HepG2 (cell line): ENCODE measurements around the gene PTMA. TPM values are rescaled to one million over a fixed set of nuclear protein-coding genes. Genes with fewer than 3 reads are reported as not detected.

Source experiments
- E2F2 ChIP-seq: sonication (generic); formaldehyde crosslinking; IDR thresholded peaks from 2 replicates; pipeline ENCODE4 v1.4.0; 2020; ENCODE audit warnings: missing genetic modification reagents, borderline replicate concordance
- FOXA1 ChIP-seq, 2 experiments: fragments of 450-650 bp in 1 of 2; sonication (generic) in 1 of 2; formaldehyde crosslinking in 1 of 2; IDR thresholded peaks; 2 replicates each; pipeline versions ENCODE4 v1.4.0 to v1.6.1; 2016 to 2020; ENCODE audit warnings: missing genetic modification reagents in 1 of 2
- LCORL ChIP-seq, 2 experiments: fragments of 450-650 bp in 1 of 2; sonication (generic) in 1 of 2; formaldehyde crosslinking in 1 of 2; IDR thresholded peaks; 2 replicates each; pipeline versions ENCODE4 v1.5.0 to v1.6.1; 2017 to 2020; ENCODE audit warnings: antibody characterized with exemption in 1 of 2, missing genetic modification reagents in 1 of 2
- NCOA5 ChIP-seq: sonication (generic); formaldehyde crosslinking; IDR thresholded peaks from 2 replicates; pipeline ENCODE4 v1.4.0; 2020; ENCODE audit warnings: missing genetic modification reagents
- NR0B2 ChIP-seq: sonication (generic); formaldehyde crosslinking; IDR thresholded peaks from 2 replicates; pipeline ENCODE4 v1.4.0; 2020; ENCODE audit warnings: mild to moderate bottlenecking, missing genetic modification reagents
- PAF1 ChIP-seq: IDR thresholded peaks from 2 replicates; pipeline ENCODE4 v1.6.1; 2016; ENCODE audit warnings: missing genetic modification reagents, missing compliant biosample characterization
- POLR2AphosphoS5 ChIP-seq: IDR thresholded peaks from 2 replicates; pipeline ENCODE4 v1.6.1; 2012; ENCODE audit warnings: low read depth, low read length
- SIN3B ChIP-seq: fragments of 150-350 bp; IDR thresholded peaks from 2 replicates; pipeline ENCODE4 v1.6.1; 2014; ENCODE audit warnings: low read length
- SOX13 ChIP-seq, 3 experiments: fragments of 450-650 bp in 1 of 3; sonication (generic) in 1 of 3; formaldehyde crosslinking in 1 of 3; IDR thresholded peaks in 2 of 3; conservative IDR thresholded peaks in 1 of 3; 2 replicates each; pipeline versions ENCODE4 v1.5.0 to v1.6.1; 2016 to 2020; ENCODE audit warnings: antibody characterized with exemption in 1 of 3, mild to moderate bottlenecking in 1 of 3, missing compliant biosample characterization in 1 of 3, missing genetic modification reagents in 1 of 3, moderate library complexity in 1 of 3
- SRY ChIP-seq: sonication (generic); formaldehyde crosslinking; IDR thresholded peaks from 2 replicates; pipeline ENCODE4 v1.8.0; 2022; ENCODE audit warnings: mild to moderate bottlenecking, missing genetic modification reagents
- TGIF2 ChIP-seq: IDR thresholded peaks from 2 replicates; pipeline ENCODE4 v1.6.1; 2016; ENCODE audit warnings: control low read depth, missing compliant biosample characterization
- ZBTB33 ChIP-seq: sonication (generic); formaldehyde crosslinking; IDR thresholded peaks from 2 replicates; pipeline ENCODE4 v1.4.0; 2020; ENCODE audit warnings: missing genetic modification reagents
- ZFX ChIP-seq: sonication (generic); formaldehyde crosslinking; IDR thresholded peaks from 2 replicates; pipeline ENCODE4 v1.4.0; 2020; ENCODE audit warnings: mild to moderate bottlenecking, low read depth, missing genetic modification reagents, moderate library complexity
- ZNF230 ChIP-seq: sonication (generic); formaldehyde crosslinking; IDR thresholded peaks from 2 replicates; pipeline ENCODE4 v1.4.0; 2020; ENCODE audit warnings: mild to moderate bottlenecking, missing genetic modification reagents
- ZNF569 ChIP-seq: sonication (generic); formaldehyde crosslinking; IDR thresholded peaks from 2 replicates; pipeline ENCODE4 v1.5.0; 2020; ENCODE audit warnings: mild to moderate bottlenecking, missing genetic modification reagents, moderate library complexity, borderline replicate concordance
- polyA plus RNA-seq, 8 experiments: library from polyadenylated mRNA; depleted of rRNA in 3 of 8; stranded (reverse) in 7 of 8; unstranded in 1 of 8; fragments of >200 nt; fragmentation: Illumina TruSeq in 4 of 8; extraction: Trizol in 4 of 8; gene quantifications; 2 replicates each; pipeline versions ENCODE4 v1.2.1 to v1.2.3, GENCODE V29; 2011 to 2016; ENCODE audit warnings: low read depth in 4 of 8, missing spikeins in 1 of 8, mixed read lengths in 1 of 8; ENCODE audit not compliant: insufficient read depth in 1 of 8
- total RNA-seq, 5 experiments: library from RNA; depleted of rRNA; stranded (reverse); fragments of >200 nt; fragmentation: Illumina TruSeq; extraction: Trizol; gene quantifications; 2 replicates each; pipeline ENCODE4 v1.2.3, GENCODE V29; 2016; ENCODE audit warnings: low read depth in 1 of 5
- TF ChIP-seq, protein P1 (sequence below): sonication (generic); formaldehyde crosslinking; IDR thresholded peaks from 2 replicates; pipeline ENCODE4 v1.4.0; 2020; ENCODE audit warnings: mild to moderate bottlenecking, missing genetic modification reagents
- TF ChIP-seq, protein P2 (sequence below): sonication (generic); formaldehyde crosslinking; IDR thresholded peaks from 2 replicates; pipeline ENCODE4 v1.4.0; 2020; ENCODE audit warnings: missing genetic modification reagents

PTMA gene
- total and polyA plus RNA-seq, 2 of the 13 experiments (the other 11 are each of a cell fraction or from before 2014, with no cell fraction given), result 190 to 1,086 TPM

DNA sequence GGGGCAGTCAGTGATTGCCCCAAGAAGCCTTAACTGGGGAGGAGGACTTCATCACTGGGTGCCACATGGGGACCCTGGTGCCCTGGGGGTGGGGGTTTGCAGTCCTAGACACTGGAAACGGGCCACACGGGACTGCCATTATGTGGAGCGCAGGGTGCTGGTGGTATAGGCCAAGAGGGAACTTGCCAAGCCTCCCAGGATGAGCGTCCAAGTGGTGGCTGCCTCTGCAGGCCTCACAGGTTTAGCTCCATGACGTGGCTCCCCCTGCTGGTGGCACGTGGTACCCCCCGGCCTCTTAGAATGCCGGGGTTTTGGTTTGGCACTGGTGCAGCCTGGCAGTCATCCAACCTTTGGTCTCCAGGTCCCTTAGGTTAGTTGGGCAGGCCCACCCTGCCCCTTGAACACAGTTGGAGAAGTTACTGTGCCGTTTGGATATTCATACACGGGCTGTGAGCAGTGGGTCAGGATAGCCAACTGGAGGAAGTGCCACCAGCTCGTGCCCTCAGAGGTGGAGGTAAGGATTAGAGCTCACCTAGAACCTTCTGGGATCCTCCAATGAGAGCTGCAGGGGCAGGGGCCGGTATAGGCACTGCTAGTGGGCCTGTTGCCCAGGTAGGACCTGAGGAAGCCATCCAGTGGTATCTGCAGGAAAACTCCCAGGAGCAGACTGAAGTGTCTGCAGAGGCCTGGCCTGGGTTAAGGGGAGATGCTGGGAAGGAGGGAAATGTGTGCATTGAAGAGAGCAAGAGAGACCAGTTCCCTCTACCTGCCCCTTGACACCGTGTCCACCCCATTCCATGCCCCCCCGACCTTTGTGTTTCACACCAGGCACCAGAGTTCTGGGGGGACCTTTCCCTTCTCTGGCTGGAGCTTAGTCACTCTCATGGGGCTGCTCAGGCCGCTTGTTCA, 5.7 kb downstream of the PTMA start (continued):
- TF ChIP-seq PAF1 (CRISPR knock-in tag), result no peak; the same call in none of the 2 replicates
- TF ChIP-seq, protein P1, sequence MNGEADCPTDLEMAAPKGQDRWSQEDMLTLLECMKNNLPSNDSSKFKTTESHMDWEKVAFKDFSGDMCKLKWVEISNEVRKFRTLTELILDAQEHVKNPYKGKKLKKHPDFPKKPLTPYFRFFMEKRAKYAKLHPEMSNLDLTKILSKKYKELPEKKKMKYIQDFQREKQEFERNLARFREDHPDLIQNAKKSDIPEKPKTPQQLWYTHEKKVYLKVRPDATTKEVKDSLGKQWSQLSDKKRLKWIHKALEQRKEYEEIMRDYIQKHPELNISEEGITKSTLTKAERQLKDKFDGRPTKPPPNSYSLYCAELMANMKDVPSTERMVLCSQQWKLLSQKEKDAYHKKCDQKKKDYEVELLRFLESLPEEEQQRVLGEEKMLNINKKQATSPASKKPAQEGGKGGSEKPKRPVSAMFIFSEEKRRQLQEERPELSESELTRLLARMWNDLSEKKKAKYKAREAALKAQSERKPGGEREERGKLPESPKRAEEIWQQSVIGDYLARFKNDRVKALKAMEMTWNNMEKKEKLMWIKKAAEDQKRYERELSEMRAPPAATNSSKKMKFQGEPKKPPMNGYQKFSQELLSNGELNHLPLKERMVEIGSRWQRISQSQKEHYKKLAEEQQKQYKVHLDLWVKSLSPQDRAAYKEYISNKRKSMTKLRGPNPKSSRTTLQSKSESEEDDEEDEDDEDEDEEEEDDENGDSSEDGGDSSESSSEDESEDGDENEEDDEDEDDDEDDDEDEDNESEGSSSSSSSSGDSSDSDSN (CRISPR knock-in tag), result peak; percentile 80
- TF ChIP-seq TGIF2, result peak; percentile 52; the same call in 1 of the 2 replicates
- no peak; the same call in 1 of the 2 replicates for TF ChIP-seq SOX13 (IDR thresholded peaks at IDR 0.05)
- TF ChIP-seq SOX13 (CRISPR knock-in tag; conservative IDR thresholded peaks at IDR 0.05 in 1 of 2, IDR thresholded peaks at IDR 0.05 in 1 of 2), result peak in 1 of 2 experiments; percentile 47; a peak in 1 of 4 replicates
- TF ChIP-seq, protein P2, sequence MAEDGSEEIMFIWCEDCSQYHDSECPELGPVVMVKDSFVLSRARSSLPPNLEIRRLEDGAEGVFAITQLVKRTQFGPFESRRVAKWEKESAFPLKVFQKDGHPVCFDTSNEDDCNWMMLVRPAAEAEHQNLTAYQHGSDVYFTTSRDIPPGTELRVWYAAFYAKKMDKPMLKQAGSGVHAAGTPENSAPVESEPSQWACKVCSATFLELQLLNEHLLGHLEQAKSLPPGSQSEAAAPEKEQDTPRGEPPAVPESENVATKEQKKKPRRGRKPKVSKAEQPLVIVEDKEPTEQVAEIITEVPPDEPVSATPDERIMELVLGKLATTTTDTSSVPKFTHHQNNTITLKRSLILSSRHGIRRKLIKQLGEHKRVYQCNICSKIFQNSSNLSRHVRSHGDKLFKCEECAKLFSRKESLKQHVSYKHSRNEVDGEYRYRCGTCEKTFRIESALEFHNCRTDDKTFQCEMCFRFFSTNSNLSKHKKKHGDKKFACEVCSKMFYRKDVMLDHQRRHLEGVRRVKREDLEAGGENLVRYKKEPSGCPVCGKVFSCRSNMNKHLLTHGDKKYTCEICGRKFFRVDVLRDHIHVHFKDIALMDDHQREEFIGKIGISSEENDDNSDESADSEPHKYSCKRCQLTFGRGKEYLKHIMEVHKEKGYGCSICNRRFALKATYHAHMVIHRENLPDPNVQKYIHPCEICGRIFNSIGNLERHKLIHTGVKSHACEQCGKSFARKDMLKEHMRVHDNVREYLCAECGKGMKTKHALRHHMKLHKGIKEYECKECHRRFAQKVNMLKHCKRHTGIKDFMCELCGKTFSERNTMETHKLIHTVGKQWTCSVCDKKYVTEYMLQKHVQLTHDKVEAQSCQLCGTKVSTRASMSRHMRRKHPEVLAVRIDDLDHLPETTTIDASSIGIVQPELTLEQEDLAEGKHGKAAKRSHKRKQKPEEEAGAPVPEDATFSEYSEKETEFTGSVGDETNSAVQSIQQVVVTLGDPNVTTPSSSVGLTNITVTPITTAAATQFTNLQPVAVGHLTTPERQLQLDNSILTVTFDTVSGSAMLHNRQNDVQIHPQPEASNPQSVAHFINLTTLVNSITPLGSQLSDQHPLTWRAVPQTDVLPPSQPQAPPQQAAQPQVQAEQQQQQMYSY (CRISPR knock-in tag), result 0 out of 2 replicates have a peak, but pooled peaks have one; percentile 40
- peak; percentile 76 for TF ChIP-seq POLR2AphosphoS5
- TF ChIP-seq ZBTB33, result peak; percentile 74; the same call in 1 of the 2 replicates
- 0 out of 2 replicates have a peak, but pooled peaks have one; percentile 58 for TF ChIP-seq SRY (CRISPR knock-in tag)
- TF ChIP-seq NCOA5, result no peak
- no peak for TF ChIP-seq LCORL (IDR thresholded peaks at IDR 0.05)
- peak; percentile 84 for TF ChIP-seq LCORL (CRISPR knock-in tag; IDR thresholded peaks at IDR 0.05)
- no peak for TF ChIP-seq E2F2
- peak; percentile 79 for TF ChIP-seq NR0B2
- no peak for TF ChIP-seq FOXA1 (IDR thresholded peaks at IDR 0.05)
- TF ChIP-seq FOXA1 (CRISPR knock-in tag; IDR thresholded peaks at IDR 0.05), result no peak
- TF ChIP-seq ZFX, result peak; percentile 94
- TF ChIP-seq ZNF569 (CRISPR knock-in tag), result no peak
- TF ChIP-seq SIN3B, result peak; percentile 3; the same call in 1 of the 2 replicates
- no peak; the same call in 1 of the 2 replicates for TF ChIP-seq ZNF230
